H1 (cell line): ENCODE measurements around the gene TMUB2. TPM values are rescaled to one million over a fixed set of nuclear protein-coding genes. Genes with fewer than 3 reads are reported as not detected.

ENCODE experiments used
- ASH2L ChIP-seq: fragments of 200-600, 300-600 bp; sonication (generic); IDR thresholded peaks from one replicate; pipeline ENCODE4 v1.7.1; 2017; ENCODE audit warnings: low read length
- BCL11A ChIP-seq, 2 experiments: IDR thresholded peaks; one replicate each; pipeline ENCODE4 v1.6.1; 2011; ENCODE audit warnings: low read depth in 2 of 2, low read length in 2 of 2, mild to moderate bottlenecking in 2 of 2
- CBX5 ChIP-seq: fragments of 300-800, 300-1000 bp; sonication (generic); IDR thresholded peaks from 2 replicates; pipeline ENCODE4 v1.7.1; 2016; ENCODE audit warnings: antibody characterized with exemption, low read length, low read depth
- EGR1 ChIP-seq: IDR thresholded peaks from 2 replicates; pipeline ENCODE4 v1.6.1; 2011; ENCODE audit warnings: low read depth, low read length, borderline replicate concordance
- FOSL1 ChIP-seq: IDR thresholded peaks from 2 replicates; pipeline ENCODE4 v1.6.1; 2011; ENCODE audit warnings: mild to moderate bottlenecking, low read depth, low read length, moderate library complexity; ENCODE audit not compliant: insufficient read depth
- HDAC6 ChIP-seq: IDR thresholded peaks from one replicate; pipeline ENCODE4 v1.7.1; 2012; ENCODE audit warnings: low read depth, mild to moderate bottlenecking, inconsistent platforms, low read length, moderate library complexity
- JUND ChIP-seq: IDR thresholded peaks from 2 replicates; pipeline ENCODE4 v1.6.1; 2011; ENCODE audit warnings: mild to moderate bottlenecking, improper control_type of control experiment, low read length
- MAFK ChIP-seq: IDR thresholded peaks from 2 replicates; pipeline ENCODE4 v1.6.1; 2012; ENCODE audit warnings: low read depth, mild to moderate bottlenecking, improper control_type of control experiment, low read length
- NANOG ChIP-seq: IDR thresholded peaks from 2 replicates; pipeline ENCODE4 v1.6.1; 2011; ENCODE audit warnings: low read length, low read depth, mild to moderate bottlenecking, inconsistent platforms; ENCODE audit not compliant: insufficient read depth, poor library complexity, severe bottlenecking
- POLR2AphosphoS5 ChIP-seq: IDR thresholded peaks from 2 replicates; pipeline ENCODE4 v1.6.1; 2011; ENCODE audit warnings: low read depth, low read length
- RAD21 ChIP-seq, 2 experiments: IDR thresholded peaks in 1 of 2; conservative IDR thresholded peaks in 1 of 2; 2 replicates each; pipeline ENCODE4 v1.6.1; 2011; ENCODE audit warnings: low read depth in 2 of 2, low read length in 2 of 2, improper control_type of control experiment in 1 of 2, inconsistent platforms in 1 of 2, mild to moderate bottlenecking in 1 of 2, moderate library complexity in 1 of 2
- RBBP5 ChIP-seq: IDR thresholded peaks from 2 replicates; pipeline ENCODE4 v1.7.1; 2012; ENCODE audit warnings: low read depth, mild to moderate bottlenecking, inconsistent platforms, low read length, moderate library complexity, borderline replicate concordance
- RFX5 ChIP-seq: IDR thresholded peaks from 2 replicates; pipeline ENCODE4 v1.6.1; 2011; ENCODE audit warnings: low read depth, low read length, improper control_type of control experiment, borderline replicate concordance
- SIN3A ChIP-seq, 2 experiments: IDR thresholded peaks in 1 of 2; conservative IDR thresholded peaks in 1 of 2; 2 replicates each; pipeline ENCODE4 v1.6.1; 2011 to 2012; ENCODE audit warnings: low read length in 2 of 2, improper control_type of control experiment in 1 of 2, low read depth in 1 of 2, mild to moderate bottlenecking in 1 of 2
- TAF1 ChIP-seq: IDR thresholded peaks from 2 replicates; pipeline ENCODE4 v1.6.1; 2011; ENCODE audit warnings: mild to moderate bottlenecking, low read depth, low read length
- YY1 ChIP-seq: IDR thresholded peaks from 2 replicates; pipeline ENCODE4 v1.6.1; 2011; ENCODE audit warnings: low read depth, mild to moderate bottlenecking, low read length
- ZNF274 ChIP-seq: IDR thresholded peaks from 2 replicates; pipeline ENCODE4 v1.7.0; 2012; ENCODE audit warnings: low read length, borderline replicate concordance; ENCODE audit errors: extremely low read depth
- polyA plus RNA-seq, 7 experiments: library from polyadenylated mRNA; depleted of rRNA in 3 of 7; stranded (reverse) in 5 of 7; unstranded in 2 of 7; fragments of >200 nt in 5 of 7; fragments of 200-250 nt in 2 of 7; gene quantifications; 1 replicate in 5 of 7; 2 replicates in 1 of 7; 4 replicates in 1 of 7; pipeline versions ENCODE4 v1.2.1 to v1.2.3, GENCODE V29; 2011 to 2013; ENCODE audit warnings: missing spikeins in 2 of 7, mixed read lengths in 2 of 7
- total RNA-seq: library from RNA; stranded (reverse); fragmentation: NEBNext Ultra II Directional; extraction: Animal tissue kit (Norgen Biotek cat#: 25700); gene quantifications from 2 replicates; pipeline ENCODE4 v1.2.1, GENCODE V29; 2021
- TF ChIP-seq, protein P1 (sequence below): IDR thresholded peaks from 2 replicates; pipeline ENCODE4 v1.6.1; 2012; ENCODE audit warnings: inconsistent platforms

Gene TMUB2
- total and polyA plus RNA-seq, 2 of the 8 experiments (the other 6 are each of a cell fraction or from before 2014, with no cell fraction given): 18.5 to 30.5 TPM

DNA sequence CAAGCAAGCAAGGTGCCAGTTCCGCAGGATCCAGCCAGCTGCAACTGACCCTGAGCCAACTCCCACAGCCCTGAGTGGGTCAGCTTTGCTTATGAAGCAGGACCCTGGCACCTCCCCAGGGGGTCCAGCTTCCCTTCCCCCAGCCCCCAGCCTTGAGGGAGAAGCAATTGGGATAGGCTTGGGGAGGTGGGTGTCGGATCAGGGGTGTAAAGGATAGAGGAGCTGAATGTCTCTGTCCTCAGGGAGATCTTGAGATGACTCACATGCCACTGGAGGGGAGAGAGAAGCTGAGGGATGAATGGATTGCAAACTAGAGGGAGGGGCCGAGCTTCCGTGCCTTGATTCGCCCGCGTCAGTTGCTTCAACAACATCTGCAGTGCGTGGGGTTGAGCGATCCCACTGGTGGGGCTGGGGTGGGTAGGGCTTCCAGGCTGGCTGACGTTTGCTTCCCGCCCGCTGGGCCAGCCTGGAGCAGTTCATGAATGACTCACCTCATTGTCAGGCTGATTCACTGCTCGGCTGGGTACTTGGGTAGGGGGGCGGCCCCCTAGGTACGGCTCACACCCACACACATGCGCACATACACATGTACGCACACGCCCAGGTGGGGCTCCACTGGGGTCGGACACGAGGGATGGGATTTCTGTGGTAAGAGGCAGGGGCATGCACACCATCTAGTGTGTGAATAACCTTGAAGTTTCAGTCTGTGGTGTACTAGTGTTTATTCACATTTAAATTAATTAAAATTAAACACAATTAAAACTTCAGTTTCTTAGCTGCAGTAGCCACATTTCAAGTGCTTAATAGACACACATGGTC lies 48.7 kb upstream of the TMUB2 start (continued):
- no peak for TF ChIP-seq CBX5
- peak; percentile 92 for TF ChIP-seq JUND
- no peak for TF ChIP-seq FOSL1
- TF ChIP-seq MAFK: no peak
- no peak for TF ChIP-seq BCL11A (IDR thresholded peaks at IDR 0.05; ENCODE audit: low read depth in 2 of 2, low read length in 2 of 2)
- no peak for TF ChIP-seq ZNF274
- 0 out of 4 replicates have a peak, but pooled peaks of 1 of the 2 experiments have one; percentile 13 for TF ChIP-seq SIN3A (conservative IDR thresholded peaks at IDR 0.05 in 1 of 2, IDR thresholded peaks at IDR 0.05 in 1 of 2; ENCODE audit: low read depth in 1 of 2, low read length in 2 of 2)
- no peak for TF ChIP-seq RFX5
- TF ChIP-seq POLR2AphosphoS5: no peak
- TF ChIP-seq RBBP5: no peak
- no peak for TF ChIP-seq ASH2L
- TF ChIP-seq RAD21 (IDR thresholded peaks at IDR 0.05 in 1 of 2, conservative IDR thresholded peaks at IDR 0.05 in 1 of 2; ENCODE audit: low read depth in 2 of 2, low read length in 2 of 2): no peak
- TF ChIP-seq, protein P1, sequence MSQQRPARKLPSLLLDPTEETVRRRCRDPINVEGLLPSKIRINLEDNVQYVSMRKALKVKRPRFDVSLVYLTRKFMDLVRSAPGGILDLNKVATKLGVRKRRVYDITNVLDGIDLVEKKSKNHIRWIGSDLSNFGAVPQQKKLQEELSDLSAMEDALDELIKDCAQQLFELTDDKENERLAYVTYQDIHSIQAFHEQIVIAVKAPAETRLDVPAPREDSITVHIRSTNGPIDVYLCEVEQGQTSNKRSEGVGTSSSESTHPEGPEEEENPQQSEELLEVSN: peak; percentile 64
- peak; percentile 47; the same call in 1 of the 2 replicates for TF ChIP-seq EGR1
- TF ChIP-seq HDAC6: no peak
- TF ChIP-seq NANOG: peak; percentile 60
- TF ChIP-seq YY1: no peak
- no peak for TF ChIP-seq TAF1
